SK-N-SH (cell line): ENCODE data around the gene DPEP1.

ENCODE experiments used
- EP300 ChIP-seq, 2 experiments: IDR thresholded peaks; 2 replicates each; pipeline versions ENCODE4 v1.4.0 to v1.6.1; 2012; ENCODE audit warnings: borderline replicate concordance in 1 of 2, low read depth in 1 of 2, low read length in 1 of 2
- NFIC ChIP-seq: IDR thresholded peaks from 2 replicates; pipeline ENCODE4 v1.4.0; 2012; ENCODE audit warnings: borderline replicate concordance
- NRF1 ChIP-seq: IDR thresholded peaks from 2 replicates; pipeline ENCODE4 v1.6.1; 2012; ENCODE audit warnings: low read depth, mild to moderate bottlenecking, low read length
- POLR2AphosphoS5 ChIP-seq: IDR thresholded peaks from 2 replicates; pipeline ENCODE4 v1.6.1; 2012; ENCODE audit warnings: low read depth, low read length
- RAD21 ChIP-seq: IDR thresholded peaks from 2 replicates; pipeline ENCODE4 v1.6.1; 2012; ENCODE audit warnings: mild to moderate bottlenecking, low read length
- RCOR1 ChIP-seq: fragments of 150-350 bp; IDR thresholded peaks from 2 replicates; pipeline ENCODE4 v1.6.1; 2017; ENCODE audit warnings: antibody characterized with exemption, low read length
- SIN3A ChIP-seq: IDR thresholded peaks from 2 replicates; pipeline ENCODE4 v1.6.1; 2012; ENCODE audit warnings: low read depth, mild to moderate bottlenecking, low read length, moderate library complexity, borderline replicate concordance
- TAF1 ChIP-seq: IDR thresholded peaks from 2 replicates; pipeline ENCODE4 v1.6.1; 2012; ENCODE audit warnings: low read depth, mild to moderate bottlenecking, low read length, moderate library complexity, borderline replicate concordance
- TF ChIP-seq, protein P1 (sequence below): IDR thresholded peaks from 2 replicates; pipeline ENCODE4; 2012
- TF ChIP-seq, protein P2 (sequence below): fragments of 200-600 bp; sonication (generic); IDR thresholded peaks from 2 replicates; pipeline ENCODE4 v1.6.1; 2017; ENCODE audit warnings: antibody characterized with exemption, mild to moderate bottlenecking, moderate library complexity
- TF ChIP-seq, protein P3 (sequence below): IDR thresholded peaks from 2 replicates; pipeline ENCODE4 v1.4.0; 2012; ENCODE audit warnings: low read depth, borderline replicate concordance

DNA sequence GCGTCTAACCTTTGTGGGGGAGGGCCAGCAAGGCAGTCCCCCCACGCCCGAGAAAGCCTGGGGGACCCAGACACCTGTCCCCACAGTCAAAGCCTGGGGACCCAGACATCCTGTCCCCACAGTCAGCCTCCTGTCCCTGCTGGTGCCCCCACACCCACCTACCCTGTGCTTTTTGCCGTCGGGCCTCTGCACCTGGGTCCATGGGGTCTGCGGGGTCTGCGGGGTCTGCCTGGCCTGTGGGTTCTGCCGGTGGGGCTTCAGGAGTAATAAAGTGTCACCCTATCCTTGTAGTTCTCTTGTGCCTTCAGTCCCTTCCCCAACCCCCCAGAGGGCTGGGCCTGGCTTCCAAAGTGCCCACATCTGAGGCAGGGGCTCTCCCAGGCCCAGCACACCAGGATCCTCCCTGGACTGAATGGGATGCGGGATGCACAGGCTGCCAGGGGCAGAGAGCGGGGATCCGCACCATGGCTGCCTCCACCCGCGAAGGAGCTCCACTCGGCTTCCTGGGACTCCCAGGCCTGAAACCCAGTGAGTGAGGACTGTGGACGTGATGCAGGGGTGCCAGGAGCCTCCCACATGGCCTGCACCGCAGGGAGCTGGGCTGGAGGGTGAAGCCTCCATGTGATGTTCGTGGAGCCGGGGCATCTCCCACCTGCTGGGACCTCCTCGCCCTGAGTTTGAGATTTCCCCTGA is 16.3 kb upstream of the DPEP1 start:
- TF ChIP-seq, protein P1, sequence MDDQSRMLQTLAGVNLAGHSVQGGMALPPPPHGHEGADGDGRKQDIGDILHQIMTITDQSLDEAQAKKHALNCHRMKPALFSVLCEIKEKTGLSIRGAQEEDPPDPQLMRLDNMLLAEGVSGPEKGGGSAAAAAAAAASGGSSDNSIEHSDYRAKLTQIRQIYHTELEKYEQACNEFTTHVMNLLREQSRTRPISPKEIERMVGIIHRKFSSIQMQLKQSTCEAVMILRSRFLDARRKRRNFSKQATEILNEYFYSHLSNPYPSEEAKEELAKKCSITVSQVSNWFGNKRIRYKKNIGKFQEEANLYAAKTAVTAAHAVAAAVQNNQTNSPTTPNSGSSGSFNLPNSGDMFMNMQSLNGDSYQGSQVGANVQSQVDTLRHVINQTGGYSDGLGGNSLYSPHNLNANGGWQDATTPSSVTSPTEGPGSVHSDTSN = no peak
- TF ChIP-seq, protein P2, sequence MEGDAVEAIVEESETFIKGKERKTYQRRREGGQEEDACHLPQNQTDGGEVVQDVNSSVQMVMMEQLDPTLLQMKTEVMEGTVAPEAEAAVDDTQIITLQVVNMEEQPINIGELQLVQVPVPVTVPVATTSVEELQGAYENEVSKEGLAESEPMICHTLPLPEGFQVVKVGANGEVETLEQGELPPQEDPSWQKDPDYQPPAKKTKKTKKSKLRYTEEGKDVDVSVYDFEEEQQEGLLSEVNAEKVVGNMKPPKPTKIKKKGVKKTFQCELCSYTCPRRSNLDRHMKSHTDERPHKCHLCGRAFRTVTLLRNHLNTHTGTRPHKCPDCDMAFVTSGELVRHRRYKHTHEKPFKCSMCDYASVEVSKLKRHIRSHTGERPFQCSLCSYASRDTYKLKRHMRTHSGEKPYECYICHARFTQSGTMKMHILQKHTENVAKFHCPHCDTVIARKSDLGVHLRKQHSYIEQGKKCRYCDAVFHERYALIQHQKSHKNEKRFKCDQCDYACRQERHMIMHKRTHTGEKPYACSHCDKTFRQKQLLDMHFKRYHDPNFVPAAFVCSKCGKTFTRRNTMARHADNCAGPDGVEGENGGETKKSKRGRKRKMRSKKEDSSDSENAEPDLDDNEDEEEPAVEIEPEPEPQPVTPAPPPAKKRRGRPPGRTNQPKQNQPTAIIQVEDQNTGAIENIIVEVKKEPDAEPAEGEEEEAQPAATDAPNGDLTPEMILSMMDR = no peak
- TF ChIP-seq POLR2AphosphoS5 = no peak
- no peak for TF ChIP-seq RCOR1
- TF ChIP-seq, protein P3, sequence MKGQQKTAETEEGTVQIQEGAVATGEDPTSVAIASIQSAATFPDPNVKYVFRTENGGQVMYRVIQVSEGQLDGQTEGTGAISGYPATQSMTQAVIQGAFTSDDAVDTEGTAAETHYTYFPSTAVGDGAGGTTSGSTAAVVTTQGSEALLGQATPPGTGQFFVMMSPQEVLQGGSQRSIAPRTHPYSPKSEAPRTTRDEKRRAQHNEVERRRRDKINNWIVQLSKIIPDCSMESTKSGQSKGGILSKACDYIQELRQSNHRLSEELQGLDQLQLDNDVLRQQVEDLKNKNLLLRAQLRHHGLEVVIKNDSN = no peak
- no peak for TF ChIP-seq RAD21
- TF ChIP-seq NRF1 = no peak
- TF ChIP-seq TAF1 = no peak
- no peak for TF ChIP-seq NFIC
- no peak for TF ChIP-seq SIN3A
- TF ChIP-seq EP300 (IDR thresholded peaks at IDR 0.05; ENCODE audit: borderline replicate concordance in 1 of 2, low read depth in 1 of 2, low read length in 1 of 2) = no peak
